Liver (tissue), 9 donors: ENCODE measurements around the gene ARSD. TPM values are rescaled to one million over a fixed set of nuclear protein-coding genes. Genes with fewer than 3 reads are reported as not detected.

ENCODE experiments used
- DNase-seq: peaks from one replicate; pipeline ENCODE4 v3.0.0-alpha.2; 2017; ENCODE audit warnings: low spot score
- H3K27ac ChIP-seq, 2 donors: one replicate each; pipeline ENCODE4 v1.7.0; 2013; ENCODE audit warnings: inconsistent platforms in 2 of 2, low read length in 2 of 2, control low read depth in 1 of 2, low read depth in 1 of 2, mild to moderate bottlenecking in 1 of 2
- H3K27me3 ChIP-seq, 4 donors: one replicate each; pipeline versions ENCODE4 v1.6.1 to v1.7.0; 2013; ENCODE audit warnings: low read length in 3 of 4, inconsistent platforms in 1 of 4, mild to moderate bottlenecking in 1 of 4, moderate library complexity in 1 of 4; ENCODE audit not compliant: control insufficient read depth in 4 of 4, insufficient read depth in 4 of 4
- H3K36me3 ChIP-seq, 4 donors: one replicate each; pipeline versions ENCODE4 v1.6.1 to v1.7.0; 2013; ENCODE audit warnings: low read length in 3 of 4, mild to moderate bottlenecking in 3 of 4, low read depth in 1 of 4, moderate library complexity in 1 of 4; ENCODE audit not compliant: control insufficient read depth in 4 of 4, insufficient read depth in 3 of 4
- H3K4me1 ChIP-seq, 4 donors: one replicate each; pipeline versions ENCODE4 v1.6.1 to v1.7.0; 2013; ENCODE audit warnings: low read length in 3 of 4, mild to moderate bottlenecking in 3 of 4, moderate library complexity in 1 of 4; ENCODE audit not compliant: control insufficient read depth in 4 of 4, insufficient read depth in 4 of 4
- H3K4me3 ChIP-seq, 3 donors: one replicate each; pipeline versions ENCODE4 v1.6.1 to v1.7.0; 2013; ENCODE audit warnings: low read length in 3 of 3, control low read depth in 1 of 3, low read depth in 1 of 3, mild to moderate bottlenecking in 1 of 3
- H3K9ac ChIP-seq, 2 donors: one replicate each; pipeline ENCODE4 v1.7.0; 2013; ENCODE audit warnings: low read length in 2 of 2, mild to moderate bottlenecking in 2 of 2, moderate library complexity in 2 of 2, control low read depth in 1 of 2, low read depth in 1 of 2
- H3K9me3 ChIP-seq, 4 donors: one replicate each; pipeline versions ENCODE4 v1.6.1 to v1.7.0; 2013; ENCODE audit warnings: low read length in 3 of 4; ENCODE audit not compliant: control insufficient read depth in 4 of 4
- ATF3 ChIP-seq: IDR thresholded peaks from 2 replicates; pipeline ENCODE4 v1.6.1; 2016; ENCODE audit warnings: antibody characterized with exemption
- CTCF ChIP-seq: fragments of 150-350 bp; IDR thresholded peaks from 2 replicates; pipeline ENCODE4 v1.5.1; 2017; ENCODE audit warnings: improper control_type of control experiment, low read depth, low read length; ENCODE audit not compliant: missing input control
- EGR1 ChIP-seq, 2 donors: IDR thresholded peaks; 2 replicates each; pipeline ENCODE4 v1.6.1; 2016 to 2018; ENCODE audit warnings: antibody characterized with exemption in 2 of 2, low read depth in 2 of 2
- FOXA1 ChIP-seq: IDR thresholded peaks from 2 replicates; pipeline ENCODE4 v1.6.1; 2016; ENCODE audit warnings: antibody characterized with exemption
- FOXA2 ChIP-seq: IDR thresholded peaks from 2 replicates; pipeline ENCODE4 v1.6.1; 2016; ENCODE audit warnings: antibody characterized with exemption
- HNF4A ChIP-seq, 2 donors: conservative IDR thresholded peaks; 2 replicates each; pipeline ENCODE4 v1.6.1; 2016; ENCODE audit warnings: antibody characterized with exemption in 2 of 2, mild to moderate bottlenecking in 2 of 2
- JUND ChIP-seq, 2 donors: IDR thresholded peaks; 2 replicates each; pipeline ENCODE4 v1.6.1; 2016; ENCODE audit warnings: antibody characterized with exemption in 2 of 2
- MAX ChIP-seq: IDR thresholded peaks from 2 replicates; pipeline ENCODE4 v1.6.1; 2016; ENCODE audit warnings: antibody characterized with exemption
- NR2F2 ChIP-seq: IDR thresholded peaks from 2 replicates; pipeline ENCODE4 v1.6.1; 2016; ENCODE audit warnings: antibody characterized with exemption
- RAD21 ChIP-seq, 2 donors: IDR thresholded peaks; 2 replicates each; pipeline ENCODE4 v1.6.1; 2016; ENCODE audit warnings: antibody characterized with exemption in 2 of 2, mild to moderate bottlenecking in 2 of 2
- REST ChIP-seq: IDR thresholded peaks from 2 replicates; pipeline ENCODE4 v1.6.1; 2016; ENCODE audit warnings: antibody characterized with exemption, mild to moderate bottlenecking
- RXRA ChIP-seq, 2 donors: IDR thresholded peaks; 2 replicates each; pipeline ENCODE4 v1.6.1; 2017 to 2018; ENCODE audit warnings: antibody characterized with exemption in 2 of 2, mild to moderate bottlenecking in 1 of 2
- SP1 ChIP-seq: IDR thresholded peaks from 2 replicates; pipeline ENCODE4 v1.6.1; 2018; ENCODE audit warnings: antibody characterized with exemption, mild to moderate bottlenecking
- TAF1 ChIP-seq: conservative IDR thresholded peaks from 2 replicates; pipeline ENCODE4 v1.6.1; 2016; ENCODE audit warnings: antibody characterized with exemption, mild to moderate bottlenecking
- YY1 ChIP-seq: IDR thresholded peaks from 2 replicates; pipeline ENCODE4 v1.6.1; 2016; ENCODE audit warnings: antibody characterized with exemption, mild to moderate bottlenecking
- ZBTB33 ChIP-seq: IDR thresholded peaks from 2 replicates; pipeline ENCODE4 v1.6.1; 2016; ENCODE audit warnings: antibody characterized with exemption
- whole genome bisulfite sequencing: extraction: QIAGEN DNeasy Blood & Tissue Kit; methylation state at CpG from one replicate; pipeline ENCODE4 v1.1.7; 2013; 5-methylcytosine and 5-hydroxymethylcytosine counted together
- polyA plus RNA-seq, 2 donors: library from polyadenylated mRNA; stranded (reverse) in 1 of 2; unstranded in 1 of 2; fragments of 200-250 nt in 1 of 2; fragments of >200 nt in 1 of 2; fragmentation: Nextera tagmentation in 1 of 2; extraction: Ambion mirVana in 1 of 2; gene quantifications; one replicate each; pipeline versions ENCODE4 v1.2.1 to v1.2.3, GENCODE V29; 2013 to 2015
- total RNA-seq, 2 donors: library from RNA; depleted of rRNA; stranded (reverse); fragments of >200 nt; gene quantifications; one replicate each; pipeline ENCODE4 v1.2.3, GENCODE V29; 2014
- donor health status: healthy.
- donor health status: healthy.
- donor health status: healthy.
- donor health status: healthy.
- donor health status: healthy.

Gene ARSD
- total and polyA plus RNA-seq, 4 donors: 11.3 to 42.4 (median 19.5) TPM

- H3K4me1 ChIP-seq: peaks cover 0 to 16% (median 12%) of the 10 kb centered on the region in 4 donors
- no peak overlapping the region for H3K4me3 ChIP-seq
- H3K9me3 ChIP-seq: no peaks in the 10 kb centered on the region
- no peak for DNase-seq
- no peak overlapping the region for H3K27ac ChIP-seq
- no peak overlapping the region for H3K9ac ChIP-seq
- H3K27me3 ChIP-seq: no peaks in the 10 kb centered on the region
- peaks cover 0 to 3% (median 0%) of the 10 kb centered on the region in 4 donors for H3K36me3 ChIP-seq
- WGBS: 56% methylated on average over 7 of the region's 7 CpGs
- TF ChIP-seq HNF4A (conservative IDR thresholded peaks at IDR 0.05): peak in 1 of 2 donors; percentile 8
- TF ChIP-seq TAF1: no peak
Observed at GRCh38 chrX:2888309-2888708, 40.8 kb downstream of the ARSD start.

GRCh38 chrX:2883770-2884169 lies 45.4 kb downstream of the ARSD start:
- WGBS: 96% methylated on average over 14 of the region's 14 CpGs
- TF ChIP-seq JUND (IDR thresholded peaks at IDR 0.05): no peak
- TF ChIP-seq REST: no peak
- no peak for TF ChIP-seq CTCF
- no peak for TF ChIP-seq HNF4A (conservative IDR thresholded peaks at IDR 0.05)
- no peak for TF ChIP-seq TAF1
- no peak for TF ChIP-seq FOXA2
- no peak for TF ChIP-seq FOXA1
- TF ChIP-seq EGR1 (IDR thresholded peaks at IDR 0.05; ENCODE audit: low read depth in 2 of 2): no peak
- no peak for TF ChIP-seq NR2F2
- no peak for TF ChIP-seq RAD21 (IDR thresholded peaks at IDR 0.05)
- no peaks in the 10 kb centered on the region for H3K27me3 ChIP-seq
- H3K36me3 ChIP-seq: peaks cover 0 to 16% (median 5%) of the 10 kb centered on the region in 4 donors
- H3K4me3 ChIP-seq: no peak overlapping the region
- no peaks in the 10 kb centered on the region for H3K9me3 ChIP-seq
- no peak for DNase-seq
- peaks cover 0 to 5% (median 1%) of the 10 kb centered on the region in 4 donors for H3K4me1 ChIP-seq
- no peak overlapping the region for H3K27ac ChIP-seq
- H3K9ac ChIP-seq: no peak overlapping the region

- Histone ChIP-seq H3K27ac (no peak overlapping the region), H3K36me3 (peaks cover 2 to 16% (median 5%) of the 10 kb centered on the region in 4 donors), H3K9me3 (no peaks in the 10 kb centered on the region), H3K9ac (no peak overlapping the region), H3K4me1 (peaks cover 0 to 3% (median 2%) of the 10 kb centered on the region in 4 donors), H3K4me3 (no peak overlapping the region), H3K27me3 (no peaks in the 10 kb centered on the region)
- WGBS: 95% methylated on average over 1 of the region's 1 CpG
- no peak for DNase-seq
- no peak for TF ChIP-seq EGR1 (IDR thresholded peaks at IDR 0.05; ENCODE audit: low read depth in 2 of 2)
- TF ChIP-seq YY1: no peak
- TF ChIP-seq TAF1: no peak
- no peak for TF ChIP-seq REST
- TF ChIP-seq NR2F2: no peak
- no peak for TF ChIP-seq FOXA1
- TF ChIP-seq SP1: no peak
- no peak for TF ChIP-seq RXRA (IDR thresholded peaks at IDR 0.05)
- no peak for TF ChIP-seq HNF4A (conservative IDR thresholded peaks at IDR 0.05)
- TF ChIP-seq ATF3: no peak
- TF ChIP-seq MAX: no peak
- no peak for TF ChIP-seq ZBTB33
- no peak for TF ChIP-seq FOXA2
Observed at GRCh38 chrX:2879670-2880069, 49.5 kb downstream of the ARSD start.
